ENCODE data around the gene MBIP. TPM values are rescaled to one million over a fixed set of nuclear protein-coding genes. Genes with fewer than 3 reads are reported as not detected.

The MBIP gene
- total RNA-seq: 7.0 and 7.5 TPM in 2 replicates

GRCh38 chr14:36320200-36320896 lies at the start of gene MBIP:
Gene MBIP (minus strand): TSS chr14:36320637. CDS start chr14:36320588, 49 bp downstream.

Other genes with a start within 250 kb of the MBIP start
- gene PTCSC3, start 143.9 kb downstream of the MBIP start, total RNA-seq: not detected in 2 replicates
- gene NKX2-1, start 199.6 kb upstream of the MBIP start, total RNA-seq: not detected in 2 replicates